GM19099 (cell line): ENCODE results near the gene GDF11.
A peak's percentile ranks its signal among the peaks of the same experiment; 100 is the strongest.

Experiments used
- POLR2A ChIP-seq: IDR thresholded peaks from 3 replicates; pipeline ENCODE4 v1.6.1; 2011; ENCODE audit warnings: low read depth; ENCODE audit not compliant: insufficient read length; ENCODE audit errors: extremely low read depth

The GDF11 gene

GRCh38 chr12:55725556-55725955 lies 17.4 kb upstream of the GDF11 start:
- TF ChIP-seq POLR2A, result no peak

GRCh38 chr12:55726971-55727370 lies 16.0 kb upstream of the GDF11 start:
- TF ChIP-seq POLR2A, result no peak

GRCh38 chr12:55727643-55728185 lies 15.2 kb upstream of the GDF11 start:
- no peak for TF ChIP-seq POLR2A

GRCh38 chr12:55728186-55728938 lies 14.6 kb upstream of the GDF11 start:
- no peak for TF ChIP-seq POLR2A

- TF ChIP-seq POLR2A, result peak; percentile 47
These were observed 13.7 kb upstream of the GDF11 start, which contains the start of gene CD63 for GRCh38 chr12:55728939-55729818. TSS of gene CD63 (minus strand) at chr12:55729009. CDS start at chr12:55728341, 668 bp downstream.

GRCh38 chr12:55729819-55730818 lies 12.8 kb upstream of the GDF11 start:
- no peak for TF ChIP-seq POLR2A

- no peak for TF ChIP-seq POLR2A
These were observed 10.6 kb upstream of the GDF11 start for GRCh38 chr12:55732288-55732687.

- TF ChIP-seq POLR2A, result no peak
These were observed 9.8 kb upstream of the GDF11 start for GRCh38 chr12:55733021-55733555.

GRCh38 chr12:55733858-55734257 lies 9.1 kb upstream of the GDF11 start:
- TF ChIP-seq POLR2A, result no peak

GRCh38 chr12:55734595-55734994 lies 8.3 kb upstream of the GDF11 start:
- TF ChIP-seq POLR2A, result no peak

GRCh38 chr12:55736076-55736475 lies 6.8 kb upstream of the GDF11 start:
- TF ChIP-seq POLR2A, result no peak

- TF ChIP-seq POLR2A, result no peak
These were observed 5.9 kb upstream of the GDF11 start for GRCh38 chr12:55736780-55737580.

GRCh38 chr12:55737581-55738122 lies 5.3 kb upstream of the GDF11 start:
- TF ChIP-seq POLR2A, result no peak
